HG02798 (cell line): ENCODE data around the gene FAM217A.

Experiments used
- ATAC-seq: cut with Tn5 transposase; IDR thresholded peaks from one replicate; pipeline ENCODE4 v1.9.1; 2021; ENCODE audit warnings: mild to moderate bottlenecking; ENCODE audit not compliant: unreplicated experiment, poor library complexity

Gene FAM217A

GRCh38 chr6:4088704-4089103 is 9.8 kb upstream of the FAM217A start:
- no peak for ATAC-seq

- ATAC-seq = no peak
These were observed 6.4 kb upstream of the FAM217A start for GRCh38 chr6:4085332-4085700.

GRCh38 chr6:4084444-4085331 is 5.8 kb upstream of the FAM217A start:
- no peak for ATAC-seq

GRCh38 chr6:4074478-4075235 is 4.3 kb downstream of the FAM217A start:
- no peak for ATAC-seq

GRCh38 chr6:4071330-4071729 is 7.6 kb downstream of the FAM217A start:
- no peak for ATAC-seq

- no peak for ATAC-seq
These were observed 9.7 kb downstream of the FAM217A start for GRCh38 chr6:4069199-4069598.

- ATAC-seq = no peak
These were observed 11.3 kb downstream of the FAM217A start for GRCh38 chr6:4067673-4068072.

- no peak for ATAC-seq
These were observed 12.7 kb downstream of the FAM217A start for GRCh38 chr6:4066029-4066755.

GRCh38 chr6:4059115-4059777 is 19.7 kb downstream of the FAM217A start:
- ATAC-seq = no peak

- ATAC-seq = no peak
These were observed 21.9 kb downstream of the FAM217A start for GRCh38 chr6:4057036-4057435.

GRCh38 chr6:4055420-4056041 is 23.4 kb downstream of the FAM217A start:
- no peak for ATAC-seq

- no peak for ATAC-seq
These were observed 29.7 kb downstream of the FAM217A start for GRCh38 chr6:4049246-4049645.

GRCh38 chr6:4041480-4041879 is 37.5 kb downstream of the FAM217A start:
- no peak for ATAC-seq

GRCh38 chr6:4039348-4039747 is 39.6 kb downstream of the FAM217A start:
- ATAC-seq = no peak

GRCh38 chr6:4036581-4036980 is 42.4 kb downstream of the FAM217A start:
- no peak for ATAC-seq

GRCh38 chr6:4032475-4032874 is 46.5 kb downstream of the FAM217A start:
- ATAC-seq = no peak

- ATAC-seq = no peak
These were observed 47.5 kb downstream of the FAM217A start for GRCh38 chr6:4031442-4031841.

GRCh38 chr6:4030669-4031068 is 48.3 kb downstream of the FAM217A start:
- ATAC-seq = no peak

- ATAC-seq = no peak
These were observed 49.2 kb downstream of the FAM217A start for GRCh38 chr6:4029687-4030086.

- no peak for ATAC-seq
These were observed 50.9 kb downstream of the FAM217A start for GRCh38 chr6:4028051-4028450.
